H9 (cell line): Measurements from ENCODE around the gene SH3RF3. TPM values are rescaled to one million over a fixed set of nuclear protein-coding genes. Genes with fewer than 3 reads are reported as not detected.
A peak's percentile ranks its signal among the peaks of the same experiment; 100 is the strongest.

ENCODE experiments used
- DNase-seq: peaks from one replicate; pipeline ENCODE4 v3.0.0-alpha.2; 2017
- H2AFZ ChIP-seq: one replicate; pipeline ENCODE4 v1.6.1; 2013; ENCODE audit warnings: mild to moderate bottlenecking, low read length, control low read depth, moderate library complexity
- H2AK5ac ChIP-seq: 2 replicates; pipeline ENCODE4 v1.6.1; 2013; ENCODE audit warnings: low read length, control low read depth, mixed read lengths; ENCODE audit not compliant: insufficient read length
- H2BK120ac ChIP-seq: one replicate; pipeline ENCODE4 v1.6.1; 2013; ENCODE audit warnings: low read depth, mild to moderate bottlenecking, low read length, control low read depth, inconsistent platforms; ENCODE audit not compliant: poor library complexity, severe bottlenecking
- H2BK12ac ChIP-seq: 2 replicates; pipeline ENCODE4 v1.6.1; 2013; ENCODE audit warnings: low read length, control low read depth, mixed read lengths, low read depth; ENCODE audit not compliant: insufficient read length
- H2BK15ac ChIP-seq: 2 replicates; pipeline ENCODE4 v1.6.1; 2013; ENCODE audit warnings: low read depth, low read length, control low read depth
- H2BK20ac ChIP-seq: one replicate; pipeline ENCODE4 v1.6.1; 2013; ENCODE audit warnings: low read depth, mild to moderate bottlenecking, low read length, control low read depth, inconsistent platforms; ENCODE audit not compliant: poor library complexity, severe bottlenecking
- H2BK5ac ChIP-seq: 2 replicates; pipeline ENCODE4 v1.6.1; 2013; ENCODE audit warnings: low read length, control low read depth, mixed read lengths; ENCODE audit not compliant: insufficient read length
- H3K14ac ChIP-seq: 2 replicates; pipeline ENCODE4 v1.6.1; 2013; ENCODE audit warnings: low read length, control low read depth; ENCODE audit not compliant: insufficient read depth
- H3K18ac ChIP-seq: 2 replicates; pipeline ENCODE4 v1.6.1; 2013; ENCODE audit warnings: low read depth, mild to moderate bottlenecking, mixed read lengths, low read length, control low read depth; ENCODE audit not compliant: insufficient read length
- H3K23ac ChIP-seq: 2 replicates; pipeline ENCODE4 v1.6.1; 2013; ENCODE audit warnings: low read length, control low read depth, mixed read lengths, low read depth; ENCODE audit not compliant: insufficient read length
- H3K23me2 ChIP-seq: 2 replicates; pipeline ENCODE4 v1.6.1; 2013; ENCODE audit warnings: low read depth, mild to moderate bottlenecking, mixed read lengths, low read length, control low read depth; ENCODE audit not compliant: insufficient read length, poor library complexity, severe bottlenecking
- H3K27ac ChIP-seq: 2 replicates; pipeline ENCODE4 v1.5.1; 2013; ENCODE audit warnings: low read length, control low read depth, mixed read lengths, low read depth; ENCODE audit not compliant: insufficient read length
- H3K27me3 ChIP-seq: 2 replicates; pipeline ENCODE4 v1.6.1; 2013; ENCODE audit warnings: low read length, control low read depth, inconsistent platforms; ENCODE audit not compliant: insufficient read depth
- H3K4ac ChIP-seq: 2 replicates; pipeline ENCODE4 v1.6.1; 2013; ENCODE audit warnings: low read depth, mild to moderate bottlenecking, control low read depth, inconsistent platforms, low read length, moderate library complexity
- H3K4me1 ChIP-seq: 2 replicates; pipeline ENCODE4 v1.6.1; 2013; ENCODE audit warnings: low read length, control low read depth, inconsistent platforms; ENCODE audit not compliant: insufficient read depth
- H3K4me2 ChIP-seq: 2 replicates; pipeline ENCODE4 v1.6.1; 2013; ENCODE audit warnings: low read length, control low read depth, mixed read lengths; ENCODE audit not compliant: insufficient read length, insufficient read depth
- H3K56ac ChIP-seq: 2 replicates; pipeline ENCODE4 v1.6.1; 2013; ENCODE audit warnings: low read depth, mild to moderate bottlenecking, mixed read lengths, low read length, control low read depth; ENCODE audit not compliant: insufficient read length
- H3K79me1 ChIP-seq: 2 replicates; pipeline ENCODE4 v1.6.1; 2013; ENCODE audit warnings: low read depth, mild to moderate bottlenecking, moderate library complexity, low read length, control low read depth, inconsistent platforms; ENCODE audit not compliant: insufficient read depth, poor library complexity, severe bottlenecking
- H3K79me2 ChIP-seq: 2 replicates; pipeline ENCODE4 v1.6.1; 2013; ENCODE audit warnings: low read length, control low read depth, inconsistent platforms; ENCODE audit not compliant: insufficient read depth
- H3K9ac ChIP-seq: 2 replicates; pipeline ENCODE4 v1.6.1; 2013; ENCODE audit warnings: low read length, control low read depth, mixed read lengths; ENCODE audit not compliant: insufficient read length; ENCODE audit errors: extremely low read depth
- H3K9me3 ChIP-seq: one replicate; pipeline ENCODE4 v1.6.1; 2013; ENCODE audit warnings: low read depth, low read length, inconsistent platforms; ENCODE audit not compliant: control insufficient read depth
- H3T11ph ChIP-seq: one replicate; pipeline ENCODE4 v1.6.1; 2013; ENCODE audit warnings: mild to moderate bottlenecking, low read length, control low read depth, inconsistent platforms
- H4K20me1 ChIP-seq: one replicate; pipeline ENCODE4 v1.6.1; 2013; ENCODE audit not compliant: control insufficient read depth, insufficient read length, insufficient read depth
- H4K5ac ChIP-seq: 2 replicates; pipeline ENCODE4 v1.6.1; 2013; ENCODE audit warnings: low read depth, mild to moderate bottlenecking, mixed read lengths, low read length, control low read depth; ENCODE audit not compliant: insufficient read length
- H4K8ac ChIP-seq: replicated peaks from 2 replicates; pipeline ENCODE4 v1.6.1; 2013; ENCODE audit warnings: low read length, control low read depth, mixed read lengths, low read depth; ENCODE audit not compliant: insufficient read length
- H4K91ac ChIP-seq: 2 replicates; pipeline ENCODE4 v1.6.1; 2013; ENCODE audit warnings: low read depth, mild to moderate bottlenecking, moderate library complexity, mixed read lengths, low read length, control low read depth; ENCODE audit not compliant: insufficient read length
- H3K27ac Mint-ChIP-seq, 3 experiments: 2 replicates in 2 of 3; 3 replicates in 1 of 3; pipeline ENCODE4 v1.8.0; 2020 to 2021; ENCODE audit warnings: mixed read lengths in 3 of 3, mild to moderate bottlenecking in 1 of 3, moderate library complexity in 1 of 3
- H3K27me3 Mint-ChIP-seq: 2 replicates; pipeline ENCODE4 v1.8.0; 2021; ENCODE audit warnings: low read depth, mild to moderate bottlenecking, moderate library complexity, mixed read lengths
- H3K36me3 Mint-ChIP-seq, 3 experiments: 2 replicates in 2 of 3; 3 replicates in 1 of 3; pipeline ENCODE4 v1.8.0; 2020 to 2021; ENCODE audit warnings: low read depth in 3 of 3, mixed read lengths in 3 of 3; ENCODE audit not compliant: insufficient read depth in 1 of 3
- H3K4me1 Mint-ChIP-seq, 2 experiments: 2 replicates each; pipeline ENCODE4 v1.8.0; 2020; ENCODE audit warnings: mixed read lengths in 2 of 2
- H3K4me3 Mint-ChIP-seq, 2 experiments: 2 replicates in 1 of 2; 3 replicates in 1 of 2; pipeline ENCODE4 v1.8.0; 2020 to 2021; ENCODE audit warnings: mild to moderate bottlenecking in 2 of 2, mixed read lengths in 2 of 2, moderate library complexity in 1 of 2
- H3K9me3 Mint-ChIP-seq, 2 experiments: 2 replicates in 1 of 2; 3 replicates in 1 of 2; pipeline ENCODE4 v1.8.0; 2020; ENCODE audit warnings: mild to moderate bottlenecking in 2 of 2, mixed read lengths in 2 of 2, moderate library complexity in 1 of 2
- WGBS: extraction: QIAGEN DNeasy Blood & Tissue Kit; methylation state at CpG from one replicate; pipeline ENCODE4 v1.1.7; 2013; ENCODE audit warnings: missing lambda C conversion rate, low lambda C conversion rate, mixed read lengths; ENCODE audit not compliant: insufficient read length; ENCODE audit errors: extremely low coverage; 5-methylcytosine and 5-hydroxymethylcytosine counted together
- total RNA-seq: library from RNA; stranded (reverse); gene quantifications from 2 replicates; pipeline ENCODE4 v1.2.1, GENCODE V29; 2021
- TF ChIP-seq, protein P1 (sequence below): fragments of 200-600 bp; sonication (generic); conservative IDR thresholded peaks from 3 replicates; pipeline ENCODE4 v1.8.0; 2021; ENCODE audit warnings: antibody characterized with exemption, mild to moderate bottlenecking

SH3RF3 gene
- total RNA-seq, 1 experiment from 2014 or later: 0.46 TPM

DNA sequence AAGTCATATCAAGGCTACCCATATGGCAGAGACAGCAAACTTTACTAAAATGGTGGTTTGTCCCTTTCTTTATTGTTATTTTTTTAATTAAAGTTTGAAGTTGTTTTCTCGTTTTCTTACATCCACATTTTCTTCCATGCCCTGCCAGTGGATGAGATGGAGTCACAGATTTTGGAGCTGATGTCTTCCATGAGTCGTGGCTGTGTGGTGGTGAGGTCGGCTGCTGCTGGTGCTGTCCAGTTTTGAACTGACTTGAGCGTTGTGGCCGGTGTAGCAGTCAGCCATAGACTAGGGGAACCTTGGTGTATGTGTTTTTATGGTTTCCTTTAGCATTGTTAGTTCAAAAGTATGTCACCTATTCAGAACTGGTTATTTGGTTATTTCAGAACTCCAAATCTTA lies 182.8 kb downstream of the SH3RF3 start:
- Histone ChIP-seq H4K8ac (no peak overlapping the region), H2BK20ac (no peak overlapping the region), H3K4ac (no peak overlapping the region), H2BK15ac (no peak overlapping the region), H2BK12ac (no peak overlapping the region), H4K91ac (no peak overlapping the region), H3K79me2 (no peaks in the 10 kb centered on the region), H3K27me3 (no peaks in the 10 kb centered on the region), H2AK5ac (no peak overlapping the region), H3K9me3 (no peaks in the 10 kb centered on the region), H3K79me1 (no peaks in the 10 kb centered on the region), H3T11ph (no peak overlapping the region), H2BK120ac (no peak overlapping the region), H4K20me1 (no peaks in the 10 kb centered on the region), H3K56ac (no peak overlapping the region), H3K23me2 (no peaks in the 10 kb centered on the region), H3K4me2 (no peak overlapping the region), H3K9ac (no peak overlapping the region), H3K18ac (peak overlapping the region; percentile 58), H2AFZ (no peak overlapping the region), H4K5ac (no peak overlapping the region), H3K14ac (no peak overlapping the region), H3K27ac (no peak overlapping the region), H3K4me1 (no peaks in the 10 kb centered on the region), H2BK5ac (no peak overlapping the region), H3K23ac (no peak overlapping the region)
- peaks cover under 1% of the 10 kb centered on the region in 2 experiments for H3K4me1 Mint-ChIP-seq
- peaks cover 2% of the 10 kb centered on the region for H3K27me3 Mint-ChIP-seq
- no peaks in the 10 kb centered on the region; a peak in 2 of 5 replicates for H3K9me3 Mint-ChIP-seq
- H3K4me3 Mint-ChIP-seq: no peak overlapping the region
- TF ChIP-seq, protein P1, sequence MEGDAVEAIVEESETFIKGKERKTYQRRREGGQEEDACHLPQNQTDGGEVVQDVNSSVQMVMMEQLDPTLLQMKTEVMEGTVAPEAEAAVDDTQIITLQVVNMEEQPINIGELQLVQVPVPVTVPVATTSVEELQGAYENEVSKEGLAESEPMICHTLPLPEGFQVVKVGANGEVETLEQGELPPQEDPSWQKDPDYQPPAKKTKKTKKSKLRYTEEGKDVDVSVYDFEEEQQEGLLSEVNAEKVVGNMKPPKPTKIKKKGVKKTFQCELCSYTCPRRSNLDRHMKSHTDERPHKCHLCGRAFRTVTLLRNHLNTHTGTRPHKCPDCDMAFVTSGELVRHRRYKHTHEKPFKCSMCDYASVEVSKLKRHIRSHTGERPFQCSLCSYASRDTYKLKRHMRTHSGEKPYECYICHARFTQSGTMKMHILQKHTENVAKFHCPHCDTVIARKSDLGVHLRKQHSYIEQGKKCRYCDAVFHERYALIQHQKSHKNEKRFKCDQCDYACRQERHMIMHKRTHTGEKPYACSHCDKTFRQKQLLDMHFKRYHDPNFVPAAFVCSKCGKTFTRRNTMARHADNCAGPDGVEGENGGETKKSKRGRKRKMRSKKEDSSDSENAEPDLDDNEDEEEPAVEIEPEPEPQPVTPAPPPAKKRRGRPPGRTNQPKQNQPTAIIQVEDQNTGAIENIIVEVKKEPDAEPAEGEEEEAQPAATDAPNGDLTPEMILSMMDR: no peak
- no peak for DNase-seq
- H3K27ac Mint-ChIP-seq: no peak overlapping the region; a peak in 1 of 7 replicates
- WGBS: no CpG with 5 or more reads among the region's 5 CpGs
- H3K36me3 Mint-ChIP-seq: no peaks in the 10 kb centered on the region; a peak in 1 of 7 replicates
